Neural cell (in vitro differentiated cells): ENCODE data around the gene SLC7A6OS. TPM values are rescaled to one million over a fixed set of nuclear protein-coding genes. Genes with fewer than 3 reads are reported as not detected.

ENCODE experiments used
- H2AFZ ChIP-seq: fragments of 200-600, 300-800 bp; sonication (generic), shearing (Covaris generic); 2 replicates; pipeline ENCODE4 v1.6.0; 2014; ENCODE audit warnings: low read depth, mild to moderate bottlenecking, antibody characterized with exemption, low read length, moderate library complexity
- H3F3A ChIP-seq: fragments of 200-600 bp; shearing (Covaris generic); 2 replicates; pipeline ENCODE4 v1.6.1; 2016; ENCODE audit warnings: mild to moderate bottlenecking, moderate library complexity, mixed read lengths, antibody characterized with exemption, low read length; ENCODE audit not compliant: insufficient read depth, poor library complexity, severe bottlenecking
- H3K27ac ChIP-seq: fragments of 200-600, 300-800 bp; sonication (generic), shearing (Covaris generic); 2 replicates; pipeline ENCODE4 v1.5.1; 2014; ENCODE audit warnings: mild to moderate bottlenecking, low read length, moderate library complexity
- H3K27me3 ChIP-seq: fragments of 300-800, 200-600 bp; sonication (generic), shearing (Covaris generic); 2 replicates; pipeline ENCODE4 v1.6.0; 2014; ENCODE audit warnings: mild to moderate bottlenecking, low read depth, low read length, moderate library complexity; ENCODE audit not compliant: insufficient read depth
- H3K36me3 ChIP-seq: fragments of 300-800, 200-600 bp; sonication (generic), shearing (Covaris generic); 2 replicates; pipeline ENCODE4 v1.5.1; 2014; ENCODE audit warnings: mild to moderate bottlenecking, antibody characterized with exemption, low read length, moderate library complexity; ENCODE audit not compliant: insufficient read depth
- H3K4me2 ChIP-seq: fragments of 300-800, 200-600 bp; sonication (generic), shearing (Covaris generic); 2 replicates; pipeline ENCODE4 v1.6.0; 2014; ENCODE audit warnings: mild to moderate bottlenecking, low read length
- H3K4me3 ChIP-seq: fragments of 300-800, 200-600 bp; sonication (generic), shearing (Covaris generic); 2 replicates; pipeline ENCODE4 v1.5.1; 2014; ENCODE audit warnings: mild to moderate bottlenecking, low read length, moderate library complexity
- H3K79me2 ChIP-seq: fragments of 200-600 bp; shearing (Covaris generic); replicated peaks from 2 replicates; pipeline ENCODE4 v1.6.0; 2014; ENCODE audit warnings: mild to moderate bottlenecking, low read length, moderate library complexity; ENCODE audit not compliant: insufficient read depth
- H3K9ac ChIP-seq: fragments of 300-800, 200-600 bp; sonication (generic), shearing (Covaris generic); 2 replicates; pipeline ENCODE4 v1.6.1; 2016; ENCODE audit warnings: mild to moderate bottlenecking, low read length, mixed read lengths
- H3K9me2 ChIP-seq: fragments of 200-600 bp; shearing (Covaris generic); 2 replicates; pipeline ENCODE4 v1.6.1; 2016; ENCODE audit warnings: mild to moderate bottlenecking, low read length, mixed read lengths; ENCODE audit not compliant: insufficient read depth
- H3K9me3 ChIP-seq: fragments of 200-600, 300-800 bp; sonication (generic), shearing (Covaris generic); 2 replicates; pipeline ENCODE4 v1.6.1; 2016; ENCODE audit warnings: mild to moderate bottlenecking, mixed run types, low read length, moderate library complexity, mixed read lengths
- H4K20me1 ChIP-seq: fragments of 200-600 bp; shearing (Covaris generic); 2 replicates; pipeline ENCODE4 v1.6.1; 2016; ENCODE audit warnings: mild to moderate bottlenecking, mixed run types; ENCODE audit not compliant: insufficient read depth
- CTCF ChIP-seq: fragments of 450-650 bp; IDR thresholded peaks from 2 replicates; pipeline ENCODE4 v1.5.1; 2014; ENCODE audit warnings: antibody characterized with exemption, mild to moderate bottlenecking, moderate library complexity; ENCODE audit not compliant: poor library complexity, severe bottlenecking
- EP300 ChIP-seq: fragments of 450-650 bp; conservative IDR thresholded peaks from 2 replicates; pipeline ENCODE4 v1.6.1; 2014; ENCODE audit warnings: antibody characterized with exemption, mild to moderate bottlenecking, moderate library complexity; ENCODE audit not compliant: poor library complexity, severe bottlenecking
- EZH2 ChIP-seq: fragments of 200-600, 300-800 bp; shearing (Covaris generic), sonication (generic); IDR thresholded peaks from 2 replicates; pipeline ENCODE4 v1.6.1; 2014; ENCODE audit warnings: antibody characterized with exemption, low read length, borderline replicate concordance, mild to moderate bottlenecking; ENCODE audit not compliant: insufficient read depth, poor library complexity, severe bottlenecking
- MXI1 ChIP-seq: fragments of 450-650 bp; conservative IDR thresholded peaks from 2 replicates; pipeline ENCODE4 v1.6.1; 2014; ENCODE audit warnings: antibody characterized with exemption, mild to moderate bottlenecking; ENCODE audit not compliant: poor library complexity, severe bottlenecking
- POLR2AphosphoS5 ChIP-seq: IDR thresholded peaks from 2 replicates; pipeline ENCODE4 v1.6.1; 2012
- RAD21 ChIP-seq: fragments of 450-650 bp; conservative IDR thresholded peaks from 2 replicates; pipeline ENCODE4 v1.6.1; 2014; ENCODE audit warnings: antibody characterized with exemption, mild to moderate bottlenecking, moderate library complexity
- REST ChIP-seq: IDR thresholded peaks from 2 replicates; pipeline ENCODE4 v1.6.1; 2012; ENCODE audit warnings: borderline replicate concordance
- SMC3 ChIP-seq: fragments of 450-650 bp; conservative IDR thresholded peaks from 2 replicates; pipeline ENCODE4 v1.6.1; 2014; ENCODE audit warnings: antibody characterized with exemption, mild to moderate bottlenecking, moderate library complexity; ENCODE audit not compliant: poor library complexity
- TAF1 ChIP-seq: IDR thresholded peaks from 2 replicates; pipeline ENCODE4 v1.6.1; 2012; ENCODE audit warnings: low read depth
- polyA plus RNA-seq: library from polyadenylated mRNA; depleted of rRNA; stranded (reverse); fragments of >200 nt; gene quantifications from 2 replicates; pipeline ENCODE4 v1.2.3, GENCODE V29; 2014

Gene SLC7A6OS
- polyA plus RNA-seq, 1 donor from 2014 or later, result 21.3 TPM

- H3K9ac ChIP-seq, result no peak overlapping the region
- H3K4me2 ChIP-seq, result no peak overlapping the region
- no peaks in the 10 kb centered on the region for H3K9me3 ChIP-seq
- H3K27ac ChIP-seq, result no peak overlapping the region
- H3K79me2 ChIP-seq, result no peaks in the 10 kb centered on the region
- H3F3A ChIP-seq, result no peaks in the 10 kb centered on the region
- no peak overlapping the region for H3K4me3 ChIP-seq
- no peak for TF ChIP-seq EP300
- TF ChIP-seq RAD21, result no peak
- no peak for TF ChIP-seq MXI1
- TF ChIP-seq EZH2, result no peak
- no peak for TF ChIP-seq SMC3
- TF ChIP-seq REST, result no peak
- TF ChIP-seq POLR2AphosphoS5, result no peak
- no peak for TF ChIP-seq TAF1
- no peak for TF ChIP-seq CTCF
- H3K36me3 ChIP-seq, result no peaks in the 10 kb centered on the region
- H4K20me1 ChIP-seq, result no peaks in the 10 kb centered on the region
- no peaks in the 10 kb centered on the region for H3K9me2 ChIP-seq
- H2AFZ ChIP-seq, result no peak overlapping the region
- H3K27me3 ChIP-seq, result no peaks in the 10 kb centered on the region
Measured at GRCh38 chr16:68273896-68274295, 36.9 kb downstream of the SLC7A6OS start.

- Histone ChIP-seq H4K20me1 (no peaks in the 10 kb centered on the region), H3K4me2 (no peak overlapping the region), H3K4me3 (no peak overlapping the region), H3K36me3 (no peaks in the 10 kb centered on the region), H2AFZ (no peak overlapping the region), H3K9me3 (no peaks in the 10 kb centered on the region), H3F3A (no peaks in the 10 kb centered on the region), H3K27ac (no peak overlapping the region), H3K9ac (no peak overlapping the region), H3K27me3 (no peaks in the 10 kb centered on the region), H3K79me2 (no peaks in the 10 kb centered on the region), H3K9me2 (no peaks in the 10 kb centered on the region)
- no peak for TF ChIP-seq TAF1
- TF ChIP-seq RAD21, result no peak
- no peak for TF ChIP-seq REST
- no peak for TF ChIP-seq CTCF
- no peak for TF ChIP-seq EZH2
- TF ChIP-seq EP300, result no peak
- no peak for TF ChIP-seq MXI1
- no peak for TF ChIP-seq POLR2AphosphoS5
Measured at GRCh38 chr16:68273459-68273858, 37.3 kb downstream of the SLC7A6OS start.
